ENCODE data around the gene KHNYN. TPM values are rescaled to one million over a fixed set of nuclear protein-coding genes. Genes with fewer than 3 reads are reported as not detected.
"Not testable (repeated sequence)": the region's sequence is repeated elsewhere in the genome, so short reads cannot be mapped to it uniquely, and the experiment has no call there.

KHNYN gene
- total RNA-seq, 8 experiments from 2014 or later = 8.5 to 59.9 (median 17.4) TPM

DNA sequence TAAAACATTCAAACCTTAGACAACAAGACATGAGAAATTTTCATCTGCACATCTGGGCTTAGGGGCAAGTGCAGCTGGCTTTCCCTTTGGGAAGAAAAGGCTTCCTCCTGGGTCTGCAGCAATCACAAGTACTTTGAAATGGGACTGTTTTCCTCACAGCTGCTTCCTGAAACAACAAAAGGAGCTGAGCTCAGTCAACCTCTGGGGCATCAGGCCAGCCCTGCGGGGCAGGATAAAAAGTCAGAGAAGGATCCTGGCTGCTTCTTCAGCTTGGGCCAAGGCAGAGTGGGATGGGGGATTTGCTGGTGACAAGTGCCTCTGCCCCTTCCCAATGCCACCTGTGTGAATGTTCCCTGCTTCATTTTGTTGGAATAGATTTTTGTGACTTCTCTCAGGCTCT, 29.0 kb downstream of the KHNYN start:
- Histone ChIP-seq H3K4me1 (replicated peaks in 1 of 2) (no peaks in the 10 kb centered on the region), H3K4me3 (no peak overlapping the region), H3K27ac (no peak overlapping the region)
- in situ Hi-C loops (cut with MboI; ENCODE audit: low pct_unique_long_range_greater_than_20kb in 2 of 9, low sequenced_read_pairs in 9 of 9, unreplicated experiment in 9 of 9) = no loop called here
- WGBS, 10 experiments = 57 to 100% (median 67%) methylated on average over 1 of the region's 1 CpG; no CpG with 5 or more reads in 7 of the 10 experiments
- ATAC-seq (replicated peaks in 6 of 8) = no peak

DNA sequence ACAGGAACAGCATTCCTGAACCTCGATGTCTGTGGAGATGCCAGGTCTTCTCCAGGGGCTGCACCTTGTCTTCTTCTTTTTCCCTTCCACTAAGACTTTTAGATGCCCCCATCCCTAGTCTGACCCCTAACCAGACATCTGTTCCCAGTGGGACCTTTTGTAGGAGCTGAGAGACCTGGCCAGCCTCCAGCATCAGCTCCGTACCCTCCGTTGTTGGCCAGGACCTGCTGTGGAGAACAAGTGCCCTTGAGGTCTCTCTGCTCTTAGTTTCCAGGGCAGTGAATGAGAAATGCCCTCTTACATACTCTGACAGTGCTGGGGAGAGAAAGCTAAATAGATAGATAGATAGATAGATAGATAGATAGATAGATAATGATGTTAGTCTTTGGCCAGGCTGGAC, 29.6 kb downstream of the KHNYN start:
- Histone ChIP-seq H3K4me1 (replicated peaks in 1 of 2) (no peaks in the 10 kb centered on the region), H3K4me3 (no peak overlapping the region), H3K27ac (no peak overlapping the region)
- ATAC-seq (replicated peaks in 6 of 8) = no peak
- WGBS, 10 experiments = 43 to 100% (median 88%) methylated on average over 1 to 3 of the region's 3 CpGs; no CpG with 5 or more reads in 3 of the 10 experiments
- in situ Hi-C loops (cut with MboI; ENCODE audit: low pct_unique_long_range_greater_than_20kb in 2 of 9, low sequenced_read_pairs in 9 of 9, unreplicated experiment in 9 of 9) = no loop called here

DNA sequence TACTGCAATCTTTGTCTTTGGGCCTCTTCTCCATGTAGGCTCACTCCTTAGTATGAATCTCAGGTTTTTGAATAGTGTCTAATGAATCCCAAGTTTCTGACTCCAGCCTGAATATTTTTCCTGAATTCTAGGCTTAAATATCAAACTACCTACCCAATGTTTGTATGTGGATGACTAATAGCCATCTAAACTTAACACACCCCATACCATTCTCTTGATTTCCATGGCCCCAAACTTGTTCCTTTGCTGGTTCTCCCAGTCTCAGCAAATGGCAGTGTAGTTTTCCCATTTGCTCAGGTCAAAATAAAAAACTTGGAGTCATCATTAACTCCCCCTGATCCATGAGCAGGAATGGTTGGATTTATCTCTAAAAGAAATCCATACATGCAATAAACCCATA, 31.6 kb downstream of the KHNYN start:
- ATAC-seq (replicated peaks in 6 of 8) = no peak
- Histone ChIP-seq H3K27ac (no peak overlapping the region), H3K4me3 (no peak overlapping the region), H3K4me1 (replicated peaks in 1 of 2) (no peaks in the 10 kb centered on the region)
- in situ Hi-C loops (cut with MboI; ENCODE audit: low pct_unique_long_range_greater_than_20kb in 2 of 9, low sequenced_read_pairs in 9 of 9, unreplicated experiment in 9 of 9) = no loop called here

DNA sequence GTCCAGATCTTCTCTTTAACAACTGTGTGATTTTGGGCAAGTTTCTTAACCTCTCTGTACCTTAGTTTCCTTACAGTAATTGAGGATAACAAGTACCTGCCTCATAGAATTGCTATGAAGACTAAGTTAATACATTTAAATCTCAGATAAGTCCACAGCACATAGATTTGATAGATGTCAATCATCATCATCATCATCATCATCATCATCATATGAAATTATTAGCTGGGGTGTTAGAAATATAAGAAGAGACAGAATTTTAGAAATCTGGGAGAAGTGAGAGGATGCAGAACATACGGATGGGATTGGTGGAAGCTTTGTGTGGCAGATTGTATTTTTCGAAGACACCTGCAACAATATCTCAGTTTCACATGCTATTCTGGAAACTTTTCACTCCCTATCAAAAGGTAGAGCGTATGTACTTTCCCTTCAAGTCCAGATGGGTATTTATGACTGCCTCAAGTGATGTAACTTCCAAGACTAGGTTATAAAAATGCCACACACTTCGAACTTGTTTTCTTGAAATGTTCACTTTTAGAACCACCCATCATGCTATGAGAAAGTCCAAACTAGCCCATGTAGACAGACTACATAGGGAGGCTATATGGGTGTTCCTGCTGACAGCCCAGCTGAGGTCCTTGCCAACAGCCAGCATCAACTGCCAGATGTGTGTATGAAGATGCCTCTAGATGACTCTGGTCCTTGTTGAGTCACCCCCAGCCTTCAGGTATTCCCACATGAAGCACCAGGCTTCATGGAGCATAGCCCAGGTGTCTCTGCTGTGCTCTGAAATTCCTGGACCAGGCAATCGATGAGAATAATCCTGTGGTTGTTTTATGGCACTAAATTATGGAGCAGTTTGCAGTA, 33.5 kb downstream of the KHNYN start:
- 22 to 94% (median 47%) methylated on average over 2 to 5 of the region's 5 CpGs for WGBS, 10 experiments
- Histone ChIP-seq H3K4me3 (no peak overlapping the region), H3K27ac (no peak overlapping the region), H3K4me1 (replicated peaks in 1 of 2) (no peaks in the 10 kb centered on the region)
- in situ Hi-C loops (cut with MboI; ENCODE audit: low pct_unique_long_range_greater_than_20kb in 2 of 9, low sequenced_read_pairs in 9 of 9, unreplicated experiment in 9 of 9) = no loop called here
- ATAC-seq (replicated peaks in 6 of 8) = no peak

DNA sequence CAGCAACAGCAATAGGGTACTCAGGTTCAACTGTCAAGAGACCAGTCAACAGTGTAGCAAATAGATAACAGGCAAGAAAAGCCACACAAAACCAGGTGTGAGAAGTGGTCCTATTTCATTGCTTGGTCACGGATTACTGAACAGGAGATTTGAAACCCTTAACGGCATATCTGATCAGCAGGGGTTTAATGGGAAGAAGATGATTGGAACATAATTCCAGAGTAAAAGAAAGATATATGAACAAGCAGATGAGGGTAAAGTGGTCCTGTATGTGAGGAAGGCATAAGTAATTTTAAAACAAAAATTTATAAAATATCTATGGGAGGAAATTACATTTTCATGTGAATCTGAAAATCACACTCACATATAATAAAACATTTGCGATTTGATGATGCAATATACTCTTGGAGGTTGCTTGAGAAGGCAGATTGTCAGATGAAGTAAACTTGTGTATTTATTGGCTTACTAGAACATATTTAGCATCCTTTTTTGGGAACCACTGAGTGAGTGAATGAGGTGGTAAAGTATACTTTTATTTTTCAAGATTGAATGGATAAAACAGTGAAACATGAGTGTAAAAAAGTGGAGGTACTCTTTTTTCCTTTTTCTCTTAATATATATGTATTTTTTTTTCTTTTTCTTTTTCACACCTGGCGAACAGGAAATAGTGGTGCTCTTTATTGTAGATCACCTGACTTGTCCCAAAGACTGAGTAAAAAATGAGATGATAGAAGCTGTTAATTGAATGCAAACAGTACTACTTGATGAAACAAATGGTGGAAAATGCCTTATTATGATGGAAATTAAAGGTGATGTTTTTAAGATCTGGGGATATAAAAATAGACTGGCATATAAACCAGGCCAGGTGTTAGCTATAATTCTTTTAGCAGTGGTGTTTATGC, 34.4 kb downstream of the KHNYN start:
- H3K27ac ChIP-seq = no peak overlapping the region
- WGBS, 10 experiments = 0 to 100% (median 60%) methylated on average over 1 to 4 of the region's 4 CpGs
- no peaks in the 10 kb centered on the region for H3K4me1 ChIP-seq (replicated peaks in 1 of 2)
- no peak for ATAC-seq (replicated peaks in 6 of 8)
- in situ Hi-C loops (cut with MboI; ENCODE audit: low pct_unique_long_range_greater_than_20kb in 2 of 9, low sequenced_read_pairs in 9 of 9, unreplicated experiment in 9 of 9) = no loop called here
- no peak overlapping the region for H3K4me3 ChIP-seq

DNA sequence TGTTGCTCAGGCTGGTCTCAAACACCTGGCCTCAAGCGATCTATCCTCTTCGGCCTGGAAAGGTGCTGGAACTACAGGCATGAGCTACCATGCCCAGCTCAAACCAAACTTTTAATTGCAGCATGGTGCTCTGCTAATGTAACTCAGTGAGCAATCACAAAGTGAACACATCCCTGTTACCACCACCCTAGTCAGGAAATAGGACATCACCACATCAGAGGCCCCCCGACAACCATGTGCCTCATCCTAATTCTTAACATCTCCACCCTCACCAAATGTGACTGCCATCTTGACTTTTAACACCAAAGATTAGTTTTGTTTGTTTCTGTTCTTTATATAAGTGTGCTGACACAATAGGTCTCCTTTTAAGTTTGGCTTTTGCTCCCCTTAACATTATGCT, 35.6 kb downstream of the KHNYN start:
- H3K27ac ChIP-seq = no peak overlapping the region
- in situ Hi-C loops (cut with MboI; ENCODE audit: low pct_unique_long_range_greater_than_20kb in 2 of 9, low sequenced_read_pairs in 9 of 9, unreplicated experiment in 9 of 9) = no loop called here
- no peak overlapping the region for H3K4me3 ChIP-seq
- ATAC-seq (replicated peaks in 6 of 8) = peak in 2 of 8 experiments; percentile 56 to 68
- WGBS, 10 experiments = 0 to 100% (median 90%) methylated on average over 1 to 3 of the region's 3 CpGs; no CpG with 5 or more reads in 2 of the 10 experiments
- no peaks in the 10 kb centered on the region for H3K4me1 ChIP-seq (replicated peaks in 1 of 2)

DNA sequence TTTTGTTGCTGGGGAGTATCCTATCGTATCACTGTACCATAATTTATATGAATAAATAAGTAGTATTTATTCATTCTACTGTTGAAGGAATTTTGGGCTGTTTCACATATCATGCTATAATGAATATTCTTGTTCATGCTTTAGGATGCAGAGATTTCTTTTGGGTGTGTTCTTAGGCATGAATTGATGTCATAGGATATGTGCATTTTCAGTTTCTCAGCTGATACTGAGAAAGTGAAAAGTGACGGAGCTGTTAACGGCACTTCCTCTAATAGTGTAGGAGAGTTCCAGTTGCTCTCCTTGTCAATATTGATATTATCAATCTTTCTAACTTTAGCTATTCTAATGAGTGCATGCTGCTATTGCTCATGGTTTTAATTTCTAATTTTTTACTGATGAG, 36.1 kb downstream of the KHNYN start:
- WGBS, 10 experiments = 0 to 100% (median 93%) methylated on average over 1 to 3 of the region's 3 CpGs; no CpG with 5 or more reads in 1 of the 10 experiments
- in situ Hi-C loops (cut with MboI; ENCODE audit: low pct_unique_long_range_greater_than_20kb in 2 of 9, low sequenced_read_pairs in 9 of 9, unreplicated experiment in 9 of 9) = no loop called here
- H3K4me1 ChIP-seq (replicated peaks in 1 of 2) = no peaks in the 10 kb centered on the region
- no peak overlapping the region for H3K4me3 ChIP-seq
- ATAC-seq (replicated peaks in 6 of 8) = peak in 3 of 8 experiments; percentile 81 to 91 (median 83)
- no peak overlapping the region for H3K27ac ChIP-seq

DNA sequence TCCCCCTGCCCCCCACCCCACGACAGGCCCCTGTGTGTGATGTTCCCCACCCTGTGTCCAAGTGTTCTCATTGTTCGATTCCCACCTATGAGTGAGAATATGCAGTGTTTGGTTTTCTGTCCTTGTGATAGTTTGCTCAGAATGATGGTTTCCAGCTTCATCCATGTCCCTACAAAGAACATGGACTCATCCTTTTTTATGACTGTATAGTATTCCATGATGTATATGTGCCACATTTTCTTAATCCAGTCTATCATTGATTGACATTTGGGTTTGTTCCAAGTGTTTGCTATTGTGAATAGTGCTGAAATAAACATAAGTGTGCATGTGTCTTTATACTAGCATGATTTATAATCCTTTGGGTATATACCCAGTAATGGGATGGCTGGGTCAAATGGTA, 40.7 kb downstream of the KHNYN start:
- H3K27ac ChIP-seq; H3K4me1 ChIP-seq (replicated peaks in 1 of 2); H3K4me3 ChIP-seq; in situ Hi-C loops (cut with MboI; ENCODE audit: low pct_unique_long_range_greater_than_20kb in 2 of 9, low sequenced_read_pairs in 9 of 9, unreplicated experiment in 9 of 9); ATAC-seq (replicated peaks in 6 of 8): not testable (repeated sequence)
- WGBS, 10 experiments = no CpG with 5 or more reads among the region's 2 CpGs

DNA sequence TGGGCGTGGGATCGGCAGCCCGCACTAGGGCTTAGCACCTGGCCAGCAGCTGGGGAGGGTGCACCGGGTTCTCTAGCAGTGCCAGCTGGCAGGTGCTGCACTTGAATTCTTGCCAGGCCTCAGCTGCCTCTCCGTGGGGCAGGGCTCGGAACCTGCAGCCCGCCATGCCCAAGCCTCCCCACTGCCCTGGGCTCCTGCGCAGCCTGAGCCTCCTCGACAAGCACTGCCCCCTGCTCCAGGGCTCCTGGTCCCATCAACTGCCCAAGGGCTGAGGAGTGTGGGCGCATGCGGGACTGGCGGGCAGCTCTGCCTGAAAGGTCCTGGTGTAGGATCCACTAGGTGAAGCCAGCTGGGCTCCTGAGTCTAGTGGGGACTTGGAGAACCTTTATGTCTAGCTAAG, 43.5 kb downstream of the KHNYN start:
- Histone ChIP-seq H3K4me3 (no peak overlapping the region), H3K27ac (no peak overlapping the region), H3K4me1 (replicated peaks in 1 of 2) (no peaks in the 10 kb centered on the region)
- 0 to 89% methylated on average over 1 to 3 of the region's 12 CpGs; no CpG with 5 or more reads in 8 of the 10 experiments for WGBS, 10 experiments
- in situ Hi-C loops (cut with MboI; ENCODE audit: low pct_unique_long_range_greater_than_20kb in 2 of 9, low sequenced_read_pairs in 9 of 9, unreplicated experiment in 9 of 9) = no loop called here
- ATAC-seq (replicated peaks in 6 of 8) = no peak

DNA sequence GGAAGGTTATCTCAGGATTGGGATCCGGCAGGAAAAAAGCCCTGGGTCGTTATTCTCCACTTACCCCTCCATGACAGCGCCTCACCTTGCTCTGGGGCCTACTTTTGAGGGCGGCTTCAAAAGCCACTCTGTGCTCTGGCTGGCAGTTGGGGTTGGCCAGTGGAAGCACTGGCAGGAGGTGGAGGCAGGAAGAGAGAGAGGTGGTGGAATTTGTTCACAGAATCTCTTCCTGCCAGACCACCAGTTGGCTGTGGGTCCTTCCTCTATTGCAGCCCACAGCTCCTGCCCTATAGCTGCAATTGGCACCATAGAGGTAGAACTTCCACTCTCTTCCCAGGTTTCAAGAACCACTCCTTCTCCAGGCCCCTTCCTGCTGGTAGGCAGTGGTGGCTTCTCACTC, 45.5 kb downstream of the KHNYN start:
- H3K4me3 ChIP-seq = no peak overlapping the region
- in situ Hi-C loops (cut with MboI; ENCODE audit: low pct_unique_long_range_greater_than_20kb in 2 of 9, low sequenced_read_pairs in 9 of 9, unreplicated experiment in 9 of 9) = loop anchor here in 1 of 9 experiments (25.0 kb wide), 1 partner anchor 112 kb away; the partner anchor contains the start of gene CTSG
- ATAC-seq (replicated peaks in 6 of 8) = no peak
- H3K4me1 ChIP-seq (replicated peaks in 1 of 2) = no peaks in the 10 kb centered on the region
- 30 to 100% (median 82%) methylated on average over 1 to 2 of the region's 4 CpGs; no CpG with 5 or more reads in 4 of the 10 experiments for WGBS, 10 experiments
- H3K27ac ChIP-seq = no peak overlapping the region

DNA sequence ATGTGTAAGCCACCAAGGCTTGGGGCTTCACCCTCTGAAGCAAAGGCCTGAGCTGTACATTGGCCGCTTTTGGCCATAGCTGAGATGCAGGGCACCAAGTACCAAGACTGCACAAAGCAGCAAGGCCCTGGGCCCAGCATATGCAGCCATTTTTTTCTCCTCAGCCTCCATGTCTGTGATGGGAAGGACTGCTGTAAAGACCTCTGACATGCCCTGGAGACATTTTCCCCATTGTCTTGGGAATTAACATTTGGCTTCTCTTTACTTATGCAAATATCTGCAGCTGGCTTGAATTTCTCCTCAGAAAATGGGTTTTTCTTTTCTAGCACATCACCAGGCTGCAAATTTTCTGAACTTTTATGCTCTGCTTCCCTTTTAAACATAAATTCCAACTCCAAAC, 50.2 kb downstream of the KHNYN start:
- not testable (repeated sequence) for H3K4me1 ChIP-seq (replicated peaks in 1 of 2); H3K27ac ChIP-seq; H3K4me3 ChIP-seq
- 0 to 70% (median 6%) methylated on average over 1 of the region's 1 CpG; no CpG with 5 or more reads in 6 of the 10 experiments for WGBS, 10 experiments
- in situ Hi-C loops (cut with MboI; ENCODE audit: low pct_unique_long_range_greater_than_20kb in 2 of 9, low sequenced_read_pairs in 9 of 9, unreplicated experiment in 9 of 9) = loop anchor here in 1 of 9 experiments (25.0 kb wide), 1 partner anchor 107 kb away; the partner anchor contains the start of gene CTSG
- peak in 2 of 8 experiments; percentile 29 to 33 for ATAC-seq (replicated peaks in 6 of 8)

DNA sequence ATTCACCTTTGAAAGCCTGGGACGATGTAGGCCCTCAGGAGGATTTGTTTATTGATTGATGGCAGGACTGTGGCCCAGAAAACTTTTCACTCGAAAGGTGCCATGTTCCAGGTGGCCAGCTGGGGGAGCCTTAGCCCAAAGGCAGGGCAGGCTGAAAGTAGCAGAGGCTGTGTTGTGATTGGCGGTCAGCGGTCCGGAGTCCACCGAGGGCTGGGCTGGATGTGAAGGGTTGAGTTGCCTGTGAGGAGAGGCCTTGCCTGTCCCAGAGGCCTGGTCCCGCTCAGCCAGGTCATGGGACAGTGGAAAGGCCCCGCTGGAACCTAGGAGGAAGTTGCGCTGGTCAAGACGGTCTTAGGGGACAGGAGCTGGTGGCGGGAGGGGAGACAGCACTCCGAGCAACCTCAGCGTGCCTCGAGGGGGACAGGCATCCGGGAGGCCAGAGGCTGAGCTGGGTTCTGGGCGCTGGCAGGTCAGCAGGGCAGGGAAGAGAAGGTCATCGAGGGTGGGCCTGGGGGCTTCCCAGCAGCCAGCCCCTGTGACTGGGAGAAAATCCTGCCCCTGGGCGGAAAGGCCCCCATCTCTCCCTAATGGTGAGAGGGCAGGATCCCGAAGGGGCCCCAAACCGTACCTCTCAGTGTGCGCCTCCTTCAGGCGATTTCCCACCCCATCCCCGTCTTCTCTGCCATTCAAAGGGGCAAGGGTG, 52.0 kb downstream of the KHNYN start:
- ATAC-seq (replicated peaks in 6 of 8) = peak in 3 of 8 experiments; percentile 60 to 83 (median 74)
- 17 to 93% (median 41%) methylated on average over 1 to 10 of the region's 23 CpGs; no CpG with 5 or more reads in 5 of the 10 experiments for WGBS, 10 experiments
- no peak overlapping the region for H3K27ac ChIP-seq
- in situ Hi-C loops (cut with MboI; ENCODE audit: low pct_unique_long_range_greater_than_20kb in 2 of 9, low sequenced_read_pairs in 9 of 9, unreplicated experiment in 9 of 9) = loop anchor here in 1 of 9 experiments (25.0 kb wide), 1 partner anchor 106 kb away; the partner anchor contains the start of gene CTSG
- no peaks in the 10 kb centered on the region for H3K4me1 ChIP-seq (replicated peaks in 1 of 2)
- no peak overlapping the region for H3K4me3 ChIP-seq

All from motor neuron (in vitro differentiated cells).